GOT3 (cell line): ENCODE measurements around the gene DOCK3.
"Not testable (repeated sequence)": the region's sequence is repeated elsewhere in the genome, so short reads cannot be mapped to it uniquely, and the experiment has no call there.

ENCODE experiments used
- DNase-seq: peaks from one replicate; lab custom pipeline; 2025; ENCODE audit warnings: mixed read lengths; lab: John Stamatoyannopoulos, UW

DOCK3 gene

GRCh38 chr3:50883755-50884154 lies 209.0 kb downstream of the DOCK3 start:
- no peak for DNase-seq

- DNase-seq = no peak
These were observed 210.5 kb downstream of the DOCK3 start for GRCh38 chr3:50885070-50885850.

DNA sequence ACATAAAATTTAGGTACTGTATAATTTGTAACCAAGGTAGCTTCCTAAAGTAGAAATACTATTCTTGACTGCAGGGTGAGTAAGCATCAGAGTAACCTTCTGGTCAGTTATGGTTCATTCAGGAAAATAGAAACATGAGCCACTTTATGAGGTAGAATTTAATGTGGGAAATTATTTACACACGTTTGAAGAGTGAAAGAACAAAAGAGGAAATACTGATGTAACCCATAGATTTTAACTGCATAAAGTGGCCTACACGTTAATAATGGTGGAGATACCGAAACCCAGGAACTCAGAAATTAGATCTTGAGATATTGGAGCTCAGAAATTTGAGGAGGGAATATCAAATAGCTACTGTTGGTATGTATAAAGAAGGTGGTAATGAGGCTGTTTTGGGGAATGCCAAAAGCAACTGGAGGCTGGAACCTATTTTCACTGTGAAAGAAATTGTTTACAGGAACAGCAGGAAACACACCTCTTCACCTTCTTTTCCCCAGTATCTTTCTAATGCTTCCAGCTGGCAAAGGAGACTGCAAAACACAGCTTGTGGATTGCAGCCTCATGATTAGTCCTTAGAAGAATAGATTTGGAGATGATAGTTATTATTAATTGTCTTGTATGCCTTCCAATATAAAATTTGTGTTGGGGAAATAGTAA lies 216.1 kb downstream of the DOCK3 start:
- no peak for DNase-seq

- DNase-seq = not testable (repeated sequence)
These were observed 226.4 kb downstream of the DOCK3 start for GRCh38 chr3:50901097-50901496.

GRCh38 chr3:50912746-50913145 lies 238.0 kb downstream of the DOCK3 start:
- DNase-seq = no peak

DNA sequence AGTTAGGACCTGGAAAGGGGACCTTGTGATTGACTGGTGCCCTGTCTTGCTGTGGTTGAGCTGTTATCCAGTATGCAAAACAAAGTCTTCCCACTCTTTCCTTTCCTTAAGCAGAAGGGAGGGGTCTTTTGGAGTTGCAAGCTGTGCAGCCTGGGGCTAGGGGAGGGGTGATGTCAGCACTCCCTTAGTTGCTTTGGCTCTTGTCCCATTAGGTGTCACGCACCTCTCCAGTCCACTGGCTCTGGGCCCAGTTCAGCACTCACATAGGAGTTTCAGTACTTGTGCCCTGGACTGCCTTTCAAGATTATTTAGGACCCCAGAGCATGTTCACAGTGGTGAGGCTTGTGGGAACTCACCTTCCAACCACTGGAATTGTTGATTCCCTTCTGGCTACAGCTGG lies 238.5 kb downstream of the DOCK3 start:
- no peak for DNase-seq

DNA sequence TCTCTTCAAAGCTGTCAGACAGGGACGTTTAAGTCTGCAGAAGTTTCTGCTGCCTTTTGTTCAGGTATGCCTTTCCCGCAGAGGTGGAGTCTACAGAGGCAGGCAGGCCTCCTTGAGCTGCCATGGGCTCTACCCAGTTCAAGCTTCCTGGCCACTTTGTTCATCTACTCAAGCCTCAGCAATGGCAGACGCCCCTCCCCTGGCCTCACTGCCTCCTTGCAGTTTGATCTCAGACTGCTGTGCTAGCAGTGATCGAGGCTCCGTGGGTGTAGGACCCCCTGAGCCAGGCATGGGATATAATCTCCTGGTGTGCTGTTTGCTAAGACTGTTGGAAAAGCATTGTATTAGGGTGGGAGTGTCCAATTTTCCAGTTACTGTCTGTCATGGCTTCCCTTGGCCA lies 247.3 kb downstream of the DOCK3 start:
- not testable (repeated sequence) for DNase-seq

- DNase-seq = no peak
These were observed 249.2 kb downstream of the DOCK3 start for GRCh38 chr3:50923955-50924354.

DNA sequence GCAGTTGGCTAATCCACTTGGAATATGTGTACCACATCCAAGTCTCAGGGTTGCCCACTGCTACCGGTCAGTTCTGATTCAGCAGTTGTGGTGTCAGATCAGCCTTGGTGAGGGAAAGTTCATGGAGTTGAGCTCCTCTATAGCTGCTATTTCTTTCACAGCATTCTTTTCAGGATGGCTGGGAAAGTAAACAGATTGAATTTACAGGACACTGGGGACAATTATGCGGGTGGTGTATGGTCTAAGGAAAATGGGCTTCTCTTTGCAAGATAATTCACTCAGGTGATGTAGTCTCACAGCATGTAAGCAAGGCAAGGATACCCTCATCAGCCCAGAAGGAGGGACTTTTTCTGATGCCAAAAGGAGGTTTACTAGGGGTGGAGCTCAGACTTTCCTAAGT lies 249.9 kb downstream of the DOCK3 start:
- no peak for DNase-seq

DNA sequence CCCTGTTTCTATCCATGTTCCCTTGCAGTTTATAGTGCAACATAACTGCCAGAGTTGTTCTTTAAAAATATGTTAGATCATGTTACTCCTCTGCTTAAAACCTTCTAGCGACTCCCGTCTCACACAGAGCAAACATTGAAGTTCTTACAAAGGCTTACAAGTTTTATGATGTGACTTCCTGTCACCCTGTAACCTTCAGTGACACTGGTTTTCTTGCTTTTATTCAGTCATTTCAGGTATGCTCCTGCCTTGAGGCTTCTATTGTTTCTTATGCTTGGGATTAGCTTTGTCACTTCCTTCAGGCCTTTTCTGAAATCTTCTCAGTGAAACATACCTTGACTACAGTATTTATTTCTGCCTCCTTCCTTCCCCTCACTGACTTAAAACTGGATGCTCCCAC lies 252.1 kb downstream of the DOCK3 start:
- no peak for DNase-seq

DNA sequence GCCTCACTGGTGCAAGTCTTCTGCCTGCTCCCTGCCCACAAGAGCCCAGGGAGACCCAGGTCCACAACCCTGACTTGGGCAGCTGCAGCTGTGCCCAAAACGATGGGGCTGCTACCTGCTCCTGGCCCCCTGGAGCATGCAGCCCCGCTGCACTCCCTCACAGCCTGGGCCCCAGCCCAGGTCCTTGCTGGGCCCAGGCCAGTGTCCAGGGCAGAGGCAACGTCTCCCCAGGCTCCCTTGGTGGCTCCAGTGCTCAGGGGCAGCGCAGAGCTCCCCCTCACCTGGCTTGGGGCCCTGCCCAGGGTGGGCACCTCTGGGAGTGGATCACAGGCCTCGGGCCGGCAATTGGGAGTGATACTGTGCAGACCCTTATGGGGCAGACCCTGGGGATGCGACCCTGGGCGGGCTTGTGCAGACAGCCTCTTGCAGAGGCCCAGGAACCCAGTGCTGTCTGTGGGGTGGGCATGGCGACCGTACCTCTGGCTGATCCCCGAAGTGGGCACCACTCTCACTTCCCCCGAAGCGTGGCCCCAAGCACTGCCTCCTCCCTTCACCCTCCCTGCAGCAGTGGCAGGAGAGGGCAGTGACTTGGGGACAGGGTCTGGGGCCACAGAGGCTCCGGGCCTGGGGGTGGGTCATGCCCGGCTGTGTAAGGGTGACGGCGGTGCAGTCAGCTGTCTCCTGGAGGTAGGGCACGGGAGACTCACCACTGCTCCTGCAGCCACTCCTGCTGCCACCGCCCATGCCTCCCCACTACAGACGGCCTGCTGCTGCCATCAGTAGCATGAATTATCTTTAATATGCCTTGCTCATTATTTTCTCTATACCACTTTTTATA lies 255.9 kb downstream of the DOCK3 start:
- DNase-seq = no peak

DNA sequence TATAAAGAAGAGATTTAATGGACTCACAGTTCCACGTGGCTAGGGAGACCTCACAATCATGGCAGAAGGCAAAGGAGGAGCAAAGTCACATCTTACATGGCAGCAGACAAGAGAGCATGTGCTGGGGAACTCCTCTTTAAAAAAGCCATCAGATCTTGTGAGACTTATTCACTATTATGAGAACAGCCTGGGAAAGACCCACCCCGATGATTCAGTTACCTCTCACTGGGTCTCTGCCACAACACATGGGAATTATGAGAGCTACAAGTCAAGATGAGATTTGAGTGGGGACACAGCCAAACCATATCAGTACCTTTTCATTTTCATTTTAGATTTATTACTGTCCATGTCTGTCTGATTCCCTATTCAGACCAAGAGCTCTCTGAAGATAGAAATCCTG lies 258.2 kb downstream of the DOCK3 start:
- not testable (repeated sequence) for DNase-seq

- DNase-seq = no peak
These were observed 261.7 kb downstream of the DOCK3 start for GRCh38 chr3:50936389-50936788.

GRCh38 chr3:50947419-50947818 lies 272.7 kb downstream of the DOCK3 start:
- DNase-seq = no peak

DNA sequence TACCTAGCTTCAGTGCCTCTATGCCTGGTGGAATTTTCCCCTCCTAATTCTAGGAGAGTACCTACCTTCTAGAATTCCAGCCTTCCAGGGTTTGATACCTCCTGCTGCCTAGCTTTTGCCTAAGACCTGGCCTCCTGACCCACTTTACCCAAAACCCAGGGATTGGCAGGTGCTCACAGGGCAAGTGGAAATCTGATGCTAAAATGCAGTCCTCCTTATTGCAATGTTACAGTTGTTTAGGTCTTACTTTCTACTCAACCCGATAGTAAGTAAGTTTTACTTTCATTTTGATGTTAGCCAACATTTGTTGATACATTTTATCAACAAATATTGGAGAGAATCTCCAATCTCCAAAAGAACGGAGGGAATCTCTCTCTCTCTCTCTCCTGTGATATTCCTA lies 275.9 kb downstream of the DOCK3 start:
- DNase-seq = no peak

GRCh38 chr3:50953825-50954414 lies 279.2 kb downstream of the DOCK3 start:
- DNase-seq = no peak

DNA sequence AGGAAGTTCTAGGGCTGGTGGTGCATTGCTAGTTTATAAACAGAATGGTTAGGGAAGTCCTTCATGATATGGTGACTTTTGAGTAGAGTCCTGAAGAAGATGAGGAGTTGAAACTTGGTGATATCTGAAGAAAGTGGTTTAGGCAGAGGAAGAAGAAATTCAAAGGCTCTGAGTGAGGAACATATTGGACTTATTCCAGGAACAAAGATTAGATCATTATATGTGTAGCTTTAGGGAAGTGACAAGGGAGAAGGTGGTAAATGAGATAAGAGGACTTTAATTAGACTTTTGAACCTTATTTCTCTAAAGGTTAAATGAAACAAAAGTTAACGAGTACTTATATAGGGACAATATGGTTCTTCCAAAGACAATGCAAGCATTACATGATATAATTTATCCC lies 286.7 kb downstream of the DOCK3 start:
- DNase-seq = no peak

DNA sequence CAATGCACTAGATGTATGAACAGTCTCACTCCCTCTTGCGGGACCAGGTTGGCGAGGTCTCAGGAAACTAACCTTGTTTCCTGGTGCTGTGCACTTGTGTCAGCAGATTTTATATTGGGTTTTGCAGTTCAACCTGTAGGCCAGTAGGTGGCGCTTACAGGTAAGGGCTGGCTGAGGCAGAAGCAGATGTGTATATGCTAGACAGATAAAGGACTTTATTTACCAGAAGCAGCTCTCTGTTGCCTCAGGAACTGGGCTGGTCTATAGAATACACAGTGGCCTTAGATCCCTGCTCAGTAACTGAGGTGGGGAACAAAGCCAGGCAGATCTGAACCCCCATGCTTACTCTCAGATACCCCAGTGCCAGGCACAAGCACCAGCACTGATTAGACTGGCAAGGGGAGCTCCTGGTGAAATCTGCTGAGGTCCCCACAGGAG lies 296.8 kb downstream of the DOCK3 start:
- DNase-seq = no peak

DNA sequence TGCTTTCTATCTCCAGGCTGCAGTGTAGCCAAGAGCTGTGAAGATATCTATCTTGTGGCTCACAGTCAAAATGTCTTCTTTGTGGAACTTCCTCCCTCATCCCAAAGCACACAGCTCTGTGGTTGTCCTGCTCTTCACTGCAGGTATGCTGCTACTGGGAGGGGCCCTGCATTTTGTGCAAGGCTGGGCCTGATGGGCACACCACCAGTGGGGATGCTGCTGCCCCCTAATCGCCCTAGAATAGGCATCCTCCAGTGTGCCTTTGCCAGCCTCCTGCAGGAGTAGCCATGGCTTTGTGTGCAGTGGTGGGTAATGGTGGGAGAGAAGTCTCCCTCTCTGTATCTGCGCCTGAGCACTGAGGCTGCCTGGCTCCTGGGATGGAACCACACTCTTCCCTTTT lies 297.3 kb downstream of the DOCK3 start:
- DNase-seq = no peak

DNA sequence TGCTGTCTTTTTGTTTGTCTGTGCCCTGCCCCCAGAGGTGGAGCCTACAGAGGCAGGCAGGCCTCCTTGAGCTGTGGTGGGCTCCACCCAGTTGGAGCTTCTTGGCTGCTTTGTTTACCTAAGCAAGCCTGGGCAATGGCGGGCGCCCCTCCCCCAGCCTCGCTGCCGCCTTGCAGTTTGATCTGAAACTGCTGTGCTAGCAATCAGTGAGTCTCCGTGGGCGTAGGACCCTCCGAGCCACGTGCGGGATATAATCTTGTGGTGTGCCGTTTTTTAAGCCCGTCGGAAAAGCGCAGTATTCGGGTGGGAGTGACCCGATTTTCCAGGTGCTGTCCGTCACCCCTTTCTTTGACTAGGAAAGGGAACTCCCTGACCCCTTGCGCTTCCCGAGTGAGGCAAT lies 303.9 kb downstream of the DOCK3 start:
- DNase-seq = not testable (repeated sequence)

DNA sequence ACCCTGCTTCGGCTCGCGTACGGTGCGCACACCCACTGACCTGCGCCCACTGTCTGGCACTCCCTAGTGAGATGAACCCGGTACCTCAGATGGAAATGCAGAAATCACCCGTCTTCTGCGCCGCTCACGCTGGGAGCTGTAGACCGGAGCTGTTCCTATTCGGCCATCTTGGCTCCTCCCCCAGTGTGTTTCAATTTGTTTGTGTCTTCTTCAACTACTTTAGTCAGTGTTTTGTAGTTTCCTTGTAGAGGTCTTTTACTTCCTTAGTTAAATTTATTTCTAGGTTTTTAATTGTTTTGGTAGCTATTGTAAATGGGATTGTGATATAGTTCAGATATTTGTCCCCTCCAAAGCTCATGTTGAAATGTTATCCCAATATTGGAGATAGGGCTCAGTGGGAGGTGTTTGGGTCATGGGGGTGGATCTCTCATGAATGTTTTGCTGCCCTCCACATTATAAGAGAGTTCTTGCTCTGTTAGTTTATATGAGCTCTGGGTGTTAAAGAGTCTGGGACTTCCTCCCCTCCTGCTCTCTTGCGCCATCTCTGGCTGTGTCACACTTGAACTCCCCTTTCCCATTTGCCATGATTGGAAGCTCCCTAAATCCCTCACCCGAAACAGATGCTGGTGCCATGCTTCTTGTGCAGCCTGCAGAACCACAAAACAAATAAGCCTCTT lies 304.4 kb downstream of the DOCK3 start:
- DNase-seq = no peak
